Measurements from ENCODE around the gene SPOCK2.

The SPOCK2 gene

DNA sequence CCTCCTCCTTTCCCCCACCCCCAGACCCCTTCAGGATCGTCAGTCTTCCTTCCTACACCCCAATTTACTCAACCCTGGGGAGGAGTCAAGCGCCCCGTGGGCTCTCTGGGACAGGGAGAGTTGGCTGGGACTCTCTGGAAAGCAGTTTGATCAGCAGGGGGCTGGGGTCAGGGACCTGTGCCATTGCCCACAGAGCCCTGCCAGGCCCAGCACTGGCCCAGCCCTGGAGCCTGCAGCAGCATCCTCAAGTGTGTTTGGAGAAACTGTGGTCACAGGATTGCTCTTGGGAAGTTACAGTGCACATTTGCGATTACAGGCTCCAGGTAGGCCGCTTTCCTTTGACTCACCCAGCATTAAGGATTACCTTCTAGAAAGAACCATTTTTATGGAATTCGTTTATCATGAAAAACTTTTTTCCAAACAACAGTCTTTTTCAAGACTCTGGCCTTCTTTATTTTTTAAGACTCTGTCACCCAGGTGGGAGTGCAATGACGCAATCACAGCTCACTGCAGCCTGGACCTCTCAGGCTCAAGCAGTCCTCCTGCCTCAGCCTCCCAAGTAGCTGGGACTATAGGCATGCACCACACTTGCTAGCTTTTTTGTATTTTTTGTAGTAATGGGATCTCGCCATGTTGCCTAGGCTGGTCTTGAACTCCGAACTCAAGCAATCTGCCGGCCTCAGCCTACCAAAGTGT lies 73.4 kb downstream of the SPOCK2 start:
- H3K4me3 ChIP-seq (ENCODE audit: low read depth, low read length) = no peak overlapping the region
- TF ChIP-seq, protein P1, sequence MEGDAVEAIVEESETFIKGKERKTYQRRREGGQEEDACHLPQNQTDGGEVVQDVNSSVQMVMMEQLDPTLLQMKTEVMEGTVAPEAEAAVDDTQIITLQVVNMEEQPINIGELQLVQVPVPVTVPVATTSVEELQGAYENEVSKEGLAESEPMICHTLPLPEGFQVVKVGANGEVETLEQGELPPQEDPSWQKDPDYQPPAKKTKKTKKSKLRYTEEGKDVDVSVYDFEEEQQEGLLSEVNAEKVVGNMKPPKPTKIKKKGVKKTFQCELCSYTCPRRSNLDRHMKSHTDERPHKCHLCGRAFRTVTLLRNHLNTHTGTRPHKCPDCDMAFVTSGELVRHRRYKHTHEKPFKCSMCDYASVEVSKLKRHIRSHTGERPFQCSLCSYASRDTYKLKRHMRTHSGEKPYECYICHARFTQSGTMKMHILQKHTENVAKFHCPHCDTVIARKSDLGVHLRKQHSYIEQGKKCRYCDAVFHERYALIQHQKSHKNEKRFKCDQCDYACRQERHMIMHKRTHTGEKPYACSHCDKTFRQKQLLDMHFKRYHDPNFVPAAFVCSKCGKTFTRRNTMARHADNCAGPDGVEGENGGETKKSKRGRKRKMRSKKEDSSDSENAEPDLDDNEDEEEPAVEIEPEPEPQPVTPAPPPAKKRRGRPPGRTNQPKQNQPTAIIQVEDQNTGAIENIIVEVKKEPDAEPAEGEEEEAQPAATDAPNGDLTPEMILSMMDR (IDR thresholded peaks at IDR 0.05; ENCODE audit: low read depth, low read length) = no peak

DNA sequence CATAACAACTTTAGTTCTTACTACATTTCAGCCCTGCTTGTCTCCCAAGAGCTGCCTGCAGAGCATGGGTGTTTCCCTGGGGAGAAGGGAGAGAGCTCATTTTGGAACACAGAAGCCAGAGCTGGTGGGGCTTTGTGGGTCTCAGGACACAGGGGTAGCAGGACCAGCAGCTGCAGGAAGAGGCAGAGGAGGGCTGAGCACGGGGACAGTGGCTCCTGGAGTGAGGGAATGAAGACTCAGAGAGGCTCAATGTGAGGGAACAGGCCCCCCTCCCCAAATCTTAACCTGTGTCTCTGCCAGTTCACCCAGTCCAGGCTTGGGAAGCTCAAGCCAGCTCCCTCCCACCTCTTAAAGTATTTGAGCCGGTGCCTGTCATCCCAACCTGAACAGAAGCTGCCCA lies 74.2 kb downstream of the SPOCK2 start:
- H3K4me3 ChIP-seq (ENCODE audit: low read depth, low read length) = no peak overlapping the region
- TF ChIP-seq, protein P1 (IDR thresholded peaks at IDR 0.05; ENCODE audit: low read depth, low read length) = no peak

DNA sequence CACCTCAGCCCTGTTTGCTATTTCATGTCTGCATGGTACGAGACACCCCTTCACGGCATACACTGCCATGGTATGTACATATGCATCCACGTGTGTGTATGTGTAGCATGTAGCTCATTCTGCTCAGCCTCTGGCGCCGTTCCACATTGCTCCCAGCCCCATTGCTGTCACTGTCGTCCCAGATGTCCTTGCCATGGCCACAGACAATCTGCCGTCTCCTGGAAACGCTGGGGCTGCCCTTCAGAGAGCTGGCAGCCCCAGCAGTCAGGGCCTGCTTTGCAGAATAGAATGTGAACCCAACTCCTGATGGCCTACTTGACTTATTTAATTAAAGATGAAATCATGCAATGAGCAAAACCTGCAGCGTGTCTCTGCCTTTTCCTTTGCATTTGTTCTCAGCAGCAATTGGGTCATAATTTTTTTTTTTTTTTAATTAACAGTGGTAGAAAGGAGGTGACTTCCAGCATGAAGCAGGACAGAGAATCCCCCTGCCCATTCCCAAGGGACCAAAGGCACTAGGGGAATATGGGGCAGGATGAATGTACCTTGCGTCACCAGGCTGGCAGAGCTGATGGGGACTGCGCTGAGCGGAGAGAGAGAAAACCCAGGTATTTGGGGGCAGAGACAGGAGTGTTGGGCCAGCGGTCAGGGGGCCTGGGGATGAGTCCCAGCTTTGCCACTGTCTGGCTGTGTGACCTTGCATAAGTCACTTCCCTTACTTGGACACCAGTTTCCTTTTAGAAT lies 75.0 kb downstream of the SPOCK2 start:
- no peak overlapping the region for H3K4me3 ChIP-seq (ENCODE audit: low read depth, low read length)
- TF ChIP-seq, protein P1 (IDR thresholded peaks at IDR 0.05; ENCODE audit: low read depth, low read length) = no peak

DNA sequence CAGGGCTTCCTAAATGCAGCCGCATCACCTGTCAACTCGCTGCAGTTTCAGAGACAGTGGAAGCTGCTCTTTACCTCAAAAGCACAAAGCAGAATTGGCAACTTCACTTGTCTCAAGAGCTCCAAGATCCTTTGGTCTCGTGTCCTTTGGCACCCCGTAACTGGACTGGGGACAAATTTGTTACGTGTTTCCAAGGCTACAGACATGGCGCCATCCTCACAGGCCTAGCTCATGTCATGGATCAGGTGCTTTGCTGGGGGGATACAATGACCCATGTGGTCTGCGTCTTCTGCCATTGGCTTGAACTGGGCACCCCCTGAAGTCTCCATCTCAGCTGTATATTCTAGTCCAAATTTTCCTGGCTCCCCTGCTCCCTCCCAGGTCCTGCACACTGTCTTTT lies 75.6 kb downstream of the SPOCK2 start:
- TF ChIP-seq, protein P1 (IDR thresholded peaks at IDR 0.05; ENCODE audit: low read depth, low read length) = no peak

DNA sequence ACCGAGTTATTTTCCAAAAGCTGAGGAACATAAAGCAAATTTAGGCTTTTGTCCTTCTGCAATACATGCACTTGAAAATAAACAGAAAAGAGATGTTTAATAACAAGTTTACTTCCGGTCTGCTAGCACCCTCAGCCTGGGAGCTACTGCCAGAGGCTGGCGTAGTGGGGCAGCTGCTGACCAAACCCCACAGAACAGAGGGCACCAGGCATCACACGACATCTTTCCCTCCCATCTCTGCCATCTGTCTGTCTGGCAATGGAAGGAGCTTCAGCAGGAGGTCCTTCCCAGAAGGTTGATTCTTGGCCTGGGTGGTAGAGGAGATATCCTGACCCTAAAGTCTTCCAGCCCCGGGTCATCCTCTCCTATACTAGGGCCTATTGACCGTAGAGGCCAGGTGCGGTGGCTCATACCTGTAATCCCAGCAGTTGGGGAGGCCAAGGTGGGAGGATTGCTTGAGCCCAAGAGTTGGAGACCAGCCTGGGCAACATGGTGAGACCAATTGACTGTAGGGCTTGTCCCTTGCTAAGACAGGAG lies 76.3 kb downstream of the SPOCK2 start:
- TF ChIP-seq, protein P1 (IDR thresholded peaks at IDR 0.05; ENCODE audit: low read depth, low read length) = no peak
- H3K4me3 ChIP-seq (ENCODE audit: low read depth, low read length) = no peak overlapping the region

More for the DNA sequence above, 75.6 kb downstream of the SPOCK2 start:
- no peak overlapping the region for H3K4me3 ChIP-seq (ENCODE audit: low read depth, low read length)

DNA sequence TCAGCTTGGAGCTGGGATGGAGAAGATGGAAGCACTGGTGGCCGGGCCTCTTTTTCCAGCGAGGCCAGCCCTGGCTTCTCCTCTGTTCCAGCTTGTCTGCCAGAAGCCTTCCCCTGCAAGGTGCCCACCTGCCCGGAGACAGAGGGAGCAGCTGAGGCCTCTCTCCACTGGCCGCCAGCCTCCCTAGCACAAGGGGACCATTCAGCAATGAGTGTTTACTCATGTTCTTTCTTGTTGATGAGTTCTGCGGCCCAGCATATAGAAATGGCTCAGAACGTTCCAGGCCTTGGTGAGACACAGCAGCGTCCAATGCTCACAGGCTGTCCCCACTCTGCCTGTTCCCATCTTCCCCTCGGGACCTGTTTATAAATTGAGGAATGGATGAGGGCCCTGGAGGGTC lies 76.9 kb downstream of the SPOCK2 start:
- no peak overlapping the region for H3K4me3 ChIP-seq (ENCODE audit: low read depth, low read length)
- TF ChIP-seq, protein P1 (IDR thresholded peaks at IDR 0.05; ENCODE audit: low read depth, low read length) = no peak

DNA sequence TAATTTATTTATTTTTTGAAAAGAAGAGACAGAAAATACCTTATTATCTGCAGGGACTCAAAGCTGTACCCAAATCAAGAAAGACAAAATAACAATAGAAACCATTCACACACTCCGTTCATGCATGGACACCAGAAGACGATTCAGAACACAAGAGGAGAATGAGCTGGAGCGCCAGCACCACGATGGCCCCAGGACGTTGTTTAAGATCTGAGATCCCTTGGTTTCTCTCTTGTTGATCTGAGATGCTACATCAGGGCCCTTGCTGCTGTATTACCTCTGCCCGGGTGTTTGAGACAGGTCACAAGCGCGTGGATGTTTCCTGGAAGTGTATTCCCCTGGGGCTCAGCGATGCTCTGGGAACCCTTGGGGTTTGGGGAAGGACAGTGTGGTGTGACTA lies 77.3 kb downstream of the SPOCK2 start:
- TF ChIP-seq, protein P1 (IDR thresholded peaks at IDR 0.05; ENCODE audit: low read depth, low read length) = no peak

More for the DNA sequence above, 77.3 kb downstream of the SPOCK2 start:
- H3K4me3 ChIP-seq (ENCODE audit: low read depth, low read length) = no peak overlapping the region

Data from WI38 (cell line).